ENCODE results near the gene TP63. TPM values are rescaled to one million over a fixed set of nuclear protein-coding genes. Genes with fewer than 3 reads are reported as not detected.

TP63 gene
- total RNA-seq, 1 donor, result 0.43 TPM

DNA sequence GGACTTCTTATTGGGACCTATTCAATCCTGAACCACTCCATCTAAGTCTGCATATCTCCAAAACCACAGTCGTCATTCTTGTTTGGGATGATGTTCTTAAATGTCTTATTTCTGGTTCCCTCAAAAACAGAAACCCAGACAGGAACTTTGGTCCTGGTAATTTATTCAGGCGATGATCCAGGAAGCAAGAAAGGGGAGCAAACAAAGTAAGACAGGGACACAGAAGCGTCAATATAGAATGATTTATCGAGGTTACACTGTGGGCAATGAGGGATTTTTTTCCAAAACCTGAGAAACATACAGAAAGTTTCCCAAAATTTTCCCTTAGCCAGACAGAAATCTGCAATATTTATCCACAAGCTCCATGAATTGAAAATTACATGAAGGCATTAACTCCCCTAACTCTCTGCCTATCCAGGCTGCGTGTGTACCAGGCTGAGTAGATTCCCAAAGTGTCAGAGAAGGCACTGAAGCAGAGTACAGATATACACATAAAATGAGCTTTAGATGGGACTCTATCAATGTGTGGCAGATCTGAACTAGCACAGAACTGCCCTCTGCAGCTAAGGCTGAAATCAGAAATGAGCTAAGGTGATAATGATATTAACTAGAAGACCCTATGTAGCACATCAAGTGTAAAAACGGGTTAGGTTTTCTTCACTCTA lies 43.2 kb downstream of the TP63 start:
- no peak for DNase-seq (ENCODE audit: low read depth)
- no peak overlapping the region for H3K4me3 ChIP-seq (ENCODE audit: low read depth, low read length)
- TF ChIP-seq, protein P1, sequence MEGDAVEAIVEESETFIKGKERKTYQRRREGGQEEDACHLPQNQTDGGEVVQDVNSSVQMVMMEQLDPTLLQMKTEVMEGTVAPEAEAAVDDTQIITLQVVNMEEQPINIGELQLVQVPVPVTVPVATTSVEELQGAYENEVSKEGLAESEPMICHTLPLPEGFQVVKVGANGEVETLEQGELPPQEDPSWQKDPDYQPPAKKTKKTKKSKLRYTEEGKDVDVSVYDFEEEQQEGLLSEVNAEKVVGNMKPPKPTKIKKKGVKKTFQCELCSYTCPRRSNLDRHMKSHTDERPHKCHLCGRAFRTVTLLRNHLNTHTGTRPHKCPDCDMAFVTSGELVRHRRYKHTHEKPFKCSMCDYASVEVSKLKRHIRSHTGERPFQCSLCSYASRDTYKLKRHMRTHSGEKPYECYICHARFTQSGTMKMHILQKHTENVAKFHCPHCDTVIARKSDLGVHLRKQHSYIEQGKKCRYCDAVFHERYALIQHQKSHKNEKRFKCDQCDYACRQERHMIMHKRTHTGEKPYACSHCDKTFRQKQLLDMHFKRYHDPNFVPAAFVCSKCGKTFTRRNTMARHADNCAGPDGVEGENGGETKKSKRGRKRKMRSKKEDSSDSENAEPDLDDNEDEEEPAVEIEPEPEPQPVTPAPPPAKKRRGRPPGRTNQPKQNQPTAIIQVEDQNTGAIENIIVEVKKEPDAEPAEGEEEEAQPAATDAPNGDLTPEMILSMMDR (IDR thresholded peaks at IDR 0.05; ENCODE audit: insufficient read depth, low read depth, low read length), result no peak

DNA sequence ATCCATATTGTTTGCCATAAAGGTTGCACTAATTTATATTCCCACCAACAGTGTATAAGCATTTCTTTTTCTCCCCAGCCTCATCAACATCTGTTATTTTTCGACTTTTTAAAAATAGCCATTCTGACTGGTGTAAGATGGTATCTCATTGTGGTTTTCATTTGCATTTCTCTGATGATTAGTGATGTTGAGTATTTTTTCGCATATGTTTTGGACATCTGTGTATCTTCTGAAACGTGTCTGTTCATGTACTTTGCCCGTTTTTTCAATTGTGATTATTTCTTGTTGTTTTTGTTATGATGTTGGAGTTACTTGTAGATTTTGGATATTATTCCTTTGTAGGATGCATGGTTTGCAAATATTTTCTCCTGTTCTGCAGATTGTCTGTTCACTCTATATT lies 46.5 kb downstream of the TP63 start:
- TF ChIP-seq, protein P1 (IDR thresholded peaks at IDR 0.05; ENCODE audit: insufficient read depth, low read depth, low read length), result no peak
- peak; percentile 5 for DNase-seq (ENCODE audit: low read depth)
- H3K4me3 ChIP-seq (ENCODE audit: low read depth, low read length), result no peak overlapping the region

DNA sequence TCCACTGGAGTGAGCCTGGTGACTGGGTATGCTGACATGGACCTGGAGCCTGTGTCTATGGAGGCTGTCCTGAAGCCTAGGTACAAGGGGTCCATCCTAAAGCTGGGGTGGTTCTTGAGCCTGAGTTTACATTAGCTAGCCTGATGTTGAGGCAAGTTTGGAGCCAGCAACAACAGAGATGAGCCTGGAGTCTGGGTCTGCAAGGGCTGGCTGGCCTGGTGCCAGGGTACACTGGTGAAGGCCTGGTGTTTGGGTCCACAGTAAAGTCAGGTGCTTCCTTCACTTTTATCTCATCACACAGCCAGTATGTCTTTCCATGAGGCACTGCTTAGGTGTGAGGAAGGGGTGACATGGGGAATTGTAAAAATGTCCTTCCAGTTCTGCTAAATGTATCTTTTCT lies 49.5 kb downstream of the TP63 start:
- no peak overlapping the region for H3K4me3 ChIP-seq (ENCODE audit: low read depth, low read length)
- TF ChIP-seq, protein P1 (IDR thresholded peaks at IDR 0.05; ENCODE audit: insufficient read depth, low read depth, low read length), result no peak
- DNase-seq (ENCODE audit: low read depth), result no peak

DNA sequence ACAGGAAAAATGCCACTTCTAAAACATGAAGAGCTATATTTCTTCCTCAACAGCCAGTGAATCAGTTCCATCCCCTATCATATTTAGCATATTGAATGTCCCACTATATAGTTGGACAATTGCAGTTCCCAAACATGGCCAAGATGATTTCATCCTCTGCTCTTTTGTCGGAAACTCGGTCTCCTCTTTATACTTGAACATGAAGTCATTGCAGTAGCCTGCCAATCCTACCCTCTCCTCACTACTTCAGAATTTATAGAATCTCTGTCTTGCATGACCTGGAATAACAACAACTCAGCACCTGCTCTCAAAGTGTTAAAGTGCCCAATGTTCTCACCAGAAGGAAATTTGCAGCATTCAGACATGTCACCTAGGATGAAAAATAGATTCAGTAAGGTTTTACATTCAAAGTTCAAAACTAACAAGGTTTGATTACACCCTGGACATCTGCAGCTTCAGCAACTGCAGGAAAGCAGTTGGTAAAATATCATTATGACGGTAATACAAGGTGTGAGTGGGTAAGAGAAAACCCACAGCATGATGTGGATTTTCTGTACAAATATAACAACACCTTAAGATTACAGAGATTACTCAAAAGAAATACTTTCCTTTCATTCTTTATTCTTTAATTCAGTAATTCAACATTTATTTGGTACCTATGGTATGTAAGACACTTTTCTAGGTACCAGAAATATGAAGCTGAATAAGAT lies 52.5 kb downstream of the TP63 start:
- H3K4me3 ChIP-seq (ENCODE audit: low read depth, low read length), result no peak overlapping the region
- TF ChIP-seq, protein P1 (IDR thresholded peaks at IDR 0.05; ENCODE audit: insufficient read depth, low read depth, low read length), result no peak
- DNase-seq (ENCODE audit: low read depth), result no peak

DNA sequence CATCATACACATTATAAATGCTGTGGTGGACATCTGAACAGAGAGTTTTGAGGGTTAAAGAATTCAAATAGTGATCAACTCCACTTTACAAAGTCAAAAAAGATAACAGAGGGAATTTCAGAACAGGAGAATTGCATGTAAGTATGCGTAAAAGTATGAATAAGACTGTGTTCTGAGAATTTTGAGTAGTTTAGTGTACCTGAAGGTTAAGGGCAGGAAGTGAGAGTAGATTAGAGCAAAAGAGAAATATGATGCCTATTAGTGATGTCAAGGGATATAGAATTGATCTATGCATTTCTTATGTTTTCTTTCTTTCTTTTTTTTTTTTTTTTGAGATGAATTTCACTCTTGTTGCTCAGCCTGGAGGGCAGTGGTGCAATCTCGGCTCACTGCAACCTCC lies 53.1 kb downstream of the TP63 start:
- TF ChIP-seq, protein P1 (IDR thresholded peaks at IDR 0.05; ENCODE audit: insufficient read depth, low read depth, low read length), result no peak
- H3K4me3 ChIP-seq (ENCODE audit: low read depth, low read length), result no peak overlapping the region

DNA sequence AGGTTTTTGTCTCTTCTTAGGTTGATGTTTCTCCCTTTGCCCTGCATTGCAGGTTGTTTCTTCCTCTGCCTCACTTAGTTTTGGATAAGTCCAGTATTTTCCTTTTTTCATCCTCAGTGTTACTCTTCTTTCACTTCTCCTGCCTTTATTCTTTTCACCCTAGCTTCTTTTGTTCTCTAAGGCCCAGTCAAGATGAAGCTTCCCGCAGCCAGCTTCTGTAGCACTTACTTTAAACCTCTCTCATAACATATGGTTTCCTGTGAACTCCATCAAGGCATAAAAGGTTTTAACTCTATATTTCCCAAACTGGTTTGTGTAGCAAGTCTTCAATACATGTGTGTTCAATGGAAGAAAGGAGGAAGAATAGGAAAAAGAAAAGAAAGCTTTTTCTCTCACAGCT lies 54.1 kb downstream of the TP63 start:
- H3K4me3 ChIP-seq (ENCODE audit: low read depth, low read length), result no peak overlapping the region
- DNase-seq (ENCODE audit: low read depth), result no peak
- TF ChIP-seq, protein P1 (IDR thresholded peaks at IDR 0.05; ENCODE audit: insufficient read depth, low read depth, low read length), result no peak

More for the DNA sequence above, 53.1 kb downstream of the TP63 start:
- no peak for DNase-seq (ENCODE audit: low read depth)

Measured in fibroblast of villous mesenchyme (primary cell).